Measurements from ENCODE around the gene BACE1.
"Not testable (repeated sequence)": the region's sequence is repeated elsewhere in the genome, so short reads cannot be mapped to it uniquely, and the experiment has no call there.

Gene BACE1

GRCh38 chr11:117273550-117274289, 42.3 kb downstream of the BACE1 start:
- no peak for DNase-seq (ENCODE audit: low read depth)

GRCh38 chr11:117272175-117272574, 43.9 kb downstream of the BACE1 start:
- DNase-seq (ENCODE audit: low read depth): not testable (repeated sequence)

- DNase-seq (ENCODE audit: low read depth): no peak
Measured at GRCh38 chr11:117271208-117271607, 44.8 kb downstream of the BACE1 start.

- DNase-seq (ENCODE audit: low read depth): no peak
Measured at GRCh38 chr11:117269856-117270255, 46.2 kb downstream of the BACE1 start.

- DNase-seq (ENCODE audit: low read depth): no peak
Measured at GRCh38 chr11:117265745-117266144, 50.3 kb downstream of the BACE1 start.

- DNase-seq (ENCODE audit: low read depth): not testable (repeated sequence)
Measured at GRCh38 chr11:117264624-117265323, 51.3 kb downstream of the BACE1 start.

GRCh38 chr11:117259417-117259816, 56.6 kb downstream of the BACE1 start:
- no peak for DNase-seq (ENCODE audit: low read depth)

- no peak for DNase-seq (ENCODE audit: low read depth)
Measured at GRCh38 chr11:117258576-117258975, 57.5 kb downstream of the BACE1 start.

GRCh38 chr11:117256573-117256972, 59.5 kb downstream of the BACE1 start:
- DNase-seq (ENCODE audit: low read depth): no peak

- no peak for DNase-seq (ENCODE audit: low read depth)
Measured at GRCh38 chr11:117255966-117256365, 60.1 kb downstream of the BACE1 start.

GRCh38 chr11:117251506-117251905, 64.5 kb downstream of the BACE1 start:
- DNase-seq (ENCODE audit: low read depth): no peak

GRCh38 chr11:117249571-117249970, 66.5 kb downstream of the BACE1 start:
- DNase-seq (ENCODE audit: low read depth): no peak

GRCh38 chr11:117248341-117248740, 67.7 kb downstream of the BACE1 start:
- no peak for DNase-seq (ENCODE audit: low read depth)

- no peak for DNase-seq (ENCODE audit: low read depth)
Measured at GRCh38 chr11:117239295-117239694, 76.8 kb downstream of the BACE1 start.

GRCh38 chr11:117238221-117238620, 77.8 kb downstream of the BACE1 start:
- no peak for DNase-seq (ENCODE audit: low read depth)

Data from stimulated activated CD8-positive, alpha-beta memory T cell treated with anti-CD3 and anti-CD28 coated beads, Interleukin-15, amount 100 ng/mL, for 1 hour (primary cell).